Measurements from ENCODE around the gene TPCN2. TPM values are rescaled to one million over a fixed set of nuclear protein-coding genes. Genes with fewer than 3 reads are reported as not detected.

TPCN2 gene
- total RNA-seq, 1 donor: 11.1 TPM

GRCh38 chr11:69052343-69053168 is 3.8 kb downstream of the TPCN2 start:
- no peak for DNase-seq (ENCODE audit: low read depth)
- TF ChIP-seq CTCF (IDR thresholded peaks at IDR 0.05; ENCODE audit: insufficient read depth, low read length): no peak
- no peak overlapping the region for H3K4me3 ChIP-seq (ENCODE audit: low read depth, low read length)

DNA sequence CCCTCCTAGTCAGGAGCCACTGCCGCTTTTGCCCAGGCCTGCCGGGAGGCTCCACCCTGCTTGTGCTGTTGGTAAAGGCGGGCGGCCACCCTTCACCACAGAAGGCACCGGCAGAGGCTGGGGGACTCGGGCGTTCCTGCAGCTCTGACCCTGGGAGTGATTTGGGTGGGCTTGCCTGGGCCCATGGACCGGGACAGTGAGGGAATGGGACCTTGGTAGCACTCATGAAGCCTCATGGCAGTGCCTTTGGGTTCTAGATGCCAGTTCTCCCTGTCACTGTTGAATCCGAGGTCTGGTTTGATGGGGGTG is 4.4 kb downstream of the TPCN2 start:
- no peak for TF ChIP-seq CTCF (IDR thresholded peaks at IDR 0.05; ENCODE audit: insufficient read depth, low read length)
- no peak overlapping the region for H3K4me3 ChIP-seq (ENCODE audit: low read depth, low read length)
- no peak for DNase-seq (ENCODE audit: low read depth)

- no peak for TF ChIP-seq CTCF (IDR thresholded peaks at IDR 0.05; ENCODE audit: insufficient read depth, low read length)
- DNase-seq (ENCODE audit: low read depth): no peak
- H3K4me3 ChIP-seq (ENCODE audit: low read depth, low read length): no peak overlapping the region
Observed at GRCh38 chr11:69053546-69054396, 5.0 kb downstream of the TPCN2 start.

DNA sequence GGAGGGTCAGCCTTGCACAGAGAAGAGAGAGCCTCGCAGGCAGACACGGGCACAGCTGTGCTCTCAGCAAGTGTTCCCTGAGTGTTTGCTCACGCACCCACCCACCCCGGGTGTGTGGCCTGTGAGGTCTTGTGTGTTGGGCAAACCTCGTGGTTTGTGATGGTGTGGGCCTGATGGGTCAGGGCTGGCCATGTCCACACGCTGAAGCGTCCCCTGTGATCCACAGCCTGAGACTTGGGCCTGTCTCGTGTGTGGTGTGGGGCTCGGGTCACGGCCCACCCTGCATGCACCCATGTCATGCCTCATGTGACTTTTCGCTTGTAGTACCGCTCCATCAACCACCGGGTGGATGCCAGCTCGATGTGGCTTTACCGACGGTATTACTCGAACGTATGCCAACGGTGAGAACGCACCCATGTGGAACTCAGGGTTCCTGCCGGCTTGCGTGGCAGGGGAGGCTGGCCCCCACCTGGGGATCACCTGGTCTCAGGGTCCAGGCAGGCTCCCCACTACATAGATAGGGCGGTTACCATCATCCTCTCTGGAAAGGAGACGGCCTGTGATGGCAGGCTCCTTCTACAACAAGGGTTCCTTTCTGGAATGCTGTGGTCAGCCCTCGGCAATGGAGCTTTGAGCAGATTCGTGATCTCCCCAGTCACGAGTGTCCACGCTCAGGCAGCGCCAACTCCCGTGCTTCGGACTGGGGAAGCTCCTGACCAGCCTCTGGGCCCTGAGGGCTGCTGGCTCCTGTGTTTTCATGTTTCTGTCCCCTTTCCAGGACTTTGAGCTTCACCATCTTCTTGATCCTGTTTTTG is 5.9 kb downstream of the TPCN2 start:
- no peak overlapping the region for H3K4me3 ChIP-seq (ENCODE audit: low read depth, low read length)
- no peak for DNase-seq (ENCODE audit: low read depth)
- TF ChIP-seq CTCF (IDR thresholded peaks at IDR 0.05; ENCODE audit: insufficient read depth, low read length): no peak

DNA sequence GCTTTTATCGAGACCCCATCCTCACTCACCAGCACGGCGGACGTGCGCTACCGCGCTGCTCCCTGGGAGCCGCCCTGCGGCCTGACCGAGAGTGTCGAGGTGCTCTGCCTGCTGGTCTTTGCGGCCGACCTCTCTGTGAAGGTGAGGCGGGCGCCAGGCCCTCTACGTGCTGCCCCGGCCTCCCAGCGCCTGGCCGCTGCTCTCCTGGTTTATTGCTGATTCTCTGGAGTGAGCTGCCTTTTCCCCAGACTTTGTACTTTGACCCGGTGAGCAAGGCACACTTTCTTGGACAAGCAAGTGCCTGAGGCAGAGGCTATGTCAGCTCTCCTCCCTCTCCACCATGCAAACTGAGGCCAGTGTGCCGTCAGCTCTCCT is 6.5 kb downstream of the TPCN2 start:
- H3K4me3 ChIP-seq (ENCODE audit: low read depth, low read length): no peak overlapping the region
- no peak for TF ChIP-seq CTCF (IDR thresholded peaks at IDR 0.05; ENCODE audit: insufficient read depth, low read length)
- DNase-seq (ENCODE audit: low read depth): no peak

DNA sequence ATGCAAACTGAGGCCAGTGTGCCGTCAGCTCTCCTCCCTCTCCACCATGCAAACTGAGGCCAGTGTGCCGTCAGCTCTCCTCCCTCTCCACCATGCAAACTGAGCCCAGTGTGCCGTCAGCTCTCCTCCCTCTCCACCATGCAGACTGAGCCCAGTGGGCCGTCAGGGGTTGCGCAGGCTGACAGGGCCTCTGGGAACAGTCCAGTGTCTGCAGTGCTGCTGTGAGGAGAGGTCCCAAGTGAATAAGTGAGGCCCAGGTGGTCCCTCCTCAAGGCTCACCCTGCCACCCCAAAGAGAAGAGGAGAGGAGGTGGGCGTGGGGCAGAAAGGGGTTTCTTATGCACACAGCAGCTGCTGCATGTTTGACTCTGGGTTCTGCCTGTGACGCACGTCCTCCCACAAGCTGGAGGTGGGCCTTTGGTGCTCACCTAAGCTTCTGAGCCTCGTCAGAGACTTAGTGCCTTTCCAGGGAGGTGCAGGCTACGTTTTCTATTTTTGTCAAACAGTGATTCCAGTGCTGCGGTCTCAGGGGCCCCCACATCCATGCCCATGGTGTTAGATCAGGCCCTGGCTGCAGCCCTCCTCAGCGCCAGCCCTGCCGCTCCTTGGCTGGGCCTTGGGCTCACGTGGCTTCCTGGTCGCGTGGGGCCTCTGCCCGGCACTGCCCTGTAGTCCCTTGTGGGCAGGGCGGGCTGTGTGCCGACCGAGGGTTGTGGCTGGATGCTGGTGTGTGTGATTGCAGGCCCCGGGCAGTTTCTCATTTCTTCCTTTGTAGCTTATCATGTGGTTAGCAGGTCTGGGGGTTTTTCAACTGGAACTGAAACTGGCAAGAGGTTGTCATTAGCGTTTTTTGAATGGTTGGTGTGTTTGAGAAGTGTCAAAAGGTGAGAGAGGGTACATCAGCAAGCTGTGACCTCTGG is 7.1 kb downstream of the TPCN2 start:
- no peak for DNase-seq (ENCODE audit: low read depth)
- H3K4me3 ChIP-seq (ENCODE audit: low read depth, low read length): no peak overlapping the region
- no peak for TF ChIP-seq CTCF (IDR thresholded peaks at IDR 0.05; ENCODE audit: insufficient read depth, low read length)

Data from fibroblast of the aortic adventitia (primary cell).